Transverse colon (tissue), 4 donors: Measurements from ENCODE around the gene ACER3.
A peak's percentile ranks its signal among the peaks of the same experiment; 100 is the strongest.

Experiments used
- CTCF ChIP-seq, 5 experiments: fragments of 200-600 bp in 3 of 5; fragments of 450-650 bp in 2 of 5; sonication (generic) in 3 of 5; IDR thresholded peaks; 1 replicate in 2 of 5; 2 replicates in 3 of 5; pipeline ENCODE4 v1.5.1; 2016 to 2017; ENCODE audit warnings: antibody characterized with exemption in 5 of 5, inconsistent platforms in 3 of 5, mild to moderate bottlenecking in 2 of 5, moderate library complexity in 1 of 5
- POLR2AphosphoS5 ChIP-seq, 3 donors: sonication (generic); formaldehyde crosslinking; IDR thresholded peaks; one replicate each; pipeline ENCODE4 v1.6.1; 2016; ENCODE audit warnings: antibody characterized with exemption in 3 of 3

GRCh38 chr11:76835928-76836612, 24.6 kb upstream of the ACER3 start:
- no peak for TF ChIP-seq CTCF (IDR thresholded peaks at IDR 0.05)
- peak in 1 of 3 donors; percentile 56 for TF ChIP-seq POLR2AphosphoS5 (IDR thresholded peaks at IDR 0.05)
